ENCODE measurements around the gene CUL2.
"Not testable (repeated sequence)": the region's sequence is repeated elsewhere in the genome, so short reads cannot be mapped to it uniquely, and the experiment has no call there.

The CUL2 gene

GRCh38 chr10:34973757-34974156, 116.4 kb downstream of the CUL2 start:
- not testable (repeated sequence) for DNase-seq

GRCh38 chr10:34973121-34973520, 117.0 kb downstream of the CUL2 start:
- not testable (repeated sequence) for DNase-seq

GRCh38 chr10:34972591-34972990, 117.5 kb downstream of the CUL2 start:
- DNase-seq = not testable (repeated sequence)

GRCh38 chr10:34971606-34972334, 118.4 kb downstream of the CUL2 start:
- not testable (repeated sequence) for DNase-seq

- DNase-seq = no peak
Measured at GRCh38 chr10:34969171-34969570, 121.0 kb downstream of the CUL2 start.

GRCh38 chr10:34967335-34967880, 122.7 kb downstream of the CUL2 start:
- DNase-seq = no peak

- no peak for DNase-seq
Measured at GRCh38 chr10:34966451-34966850, 123.7 kb downstream of the CUL2 start.

- DNase-seq = no peak
Measured at GRCh38 chr10:34966040-34966439, 124.1 kb downstream of the CUL2 start.

GRCh38 chr10:34964166-34964800, 125.9 kb downstream of the CUL2 start:
- no peak for DNase-seq

GRCh38 chr10:34962866-34963265, 127.3 kb downstream of the CUL2 start:
- DNase-seq = no peak

- no peak for DNase-seq
Measured at GRCh38 chr10:34960983-34961382, 129.2 kb downstream of the CUL2 start.

- DNase-seq = no peak
Measured at GRCh38 chr10:34959786-34960185, 130.4 kb downstream of the CUL2 start.

GRCh38 chr10:34959321-34959720, 130.8 kb downstream of the CUL2 start:
- DNase-seq = no peak

All from activated T-cell treated with anti-CD3 and anti-CD28 coated beads, Interleukin-2, amount 50 U/mL, for 1 hour (primary cell).